HG03066 (cell line): ENCODE results near the gene USP14.

Source experiments
- ATAC-seq: cut with Tn5 transposase; IDR thresholded peaks from one replicate; pipeline ENCODE4 v1.9.1; 2021; ENCODE audit warnings: low read depth; ENCODE audit not compliant: unreplicated experiment

Gene USP14

DNA sequence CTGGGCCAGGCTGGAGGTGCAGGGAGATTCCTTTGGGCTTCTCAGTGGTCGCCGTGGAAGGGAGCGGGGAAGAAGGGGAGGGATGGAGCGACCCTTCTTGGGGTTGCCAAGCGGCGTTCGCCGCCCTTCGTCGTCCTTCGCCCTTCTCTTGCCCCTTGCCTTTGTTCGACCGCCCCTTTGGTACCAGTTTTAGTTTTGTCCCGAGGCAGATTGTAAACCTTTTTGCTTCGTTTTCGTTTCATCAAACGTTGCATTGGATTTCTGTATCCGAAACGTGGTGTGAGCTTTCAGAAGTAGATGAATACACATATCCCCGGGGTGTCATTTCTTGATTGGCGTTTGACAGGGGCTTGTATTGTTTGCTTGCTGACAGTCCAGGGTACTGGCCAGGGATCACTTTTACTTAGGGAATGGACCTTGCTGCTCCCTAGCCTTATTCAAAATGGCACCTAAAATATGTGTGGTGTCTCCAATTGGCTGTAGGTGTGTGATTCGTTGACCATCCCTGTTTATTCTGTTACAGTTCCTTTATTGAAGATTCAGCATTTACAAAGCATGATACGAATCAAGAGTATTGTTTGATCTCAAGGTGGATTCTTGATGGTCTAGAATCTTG, 788 bp downstream of the USP14 start:
- ATAC-seq = no peak

DNA sequence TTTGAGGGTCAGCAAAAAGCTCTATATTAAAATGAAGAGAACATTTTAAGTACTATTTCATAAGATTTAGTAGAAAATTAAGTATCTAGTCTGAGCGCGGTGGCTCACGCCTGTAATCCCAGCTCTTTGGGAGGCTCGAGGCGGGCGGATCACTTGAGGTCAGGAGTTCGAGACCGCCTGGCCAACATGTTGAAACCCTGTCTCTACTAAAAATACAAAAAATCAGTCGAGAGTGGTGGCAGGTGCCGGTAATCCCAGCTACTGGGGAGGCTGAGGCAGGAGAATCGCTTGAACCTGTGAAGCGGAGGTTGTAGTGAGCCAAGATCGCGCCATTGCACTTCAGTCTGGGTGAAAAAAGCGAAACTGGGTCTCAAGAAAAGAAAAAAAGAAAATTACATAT, 1.6 kb downstream of the USP14 start:
- no peak for ATAC-seq

- no peak for ATAC-seq
Measured at GRCh38 chr18:160831-161570, 2.6 kb downstream of the USP14 start.

- no peak for ATAC-seq
Measured at GRCh38 chr18:172361-172760, 14.0 kb downstream of the USP14 start.

DNA sequence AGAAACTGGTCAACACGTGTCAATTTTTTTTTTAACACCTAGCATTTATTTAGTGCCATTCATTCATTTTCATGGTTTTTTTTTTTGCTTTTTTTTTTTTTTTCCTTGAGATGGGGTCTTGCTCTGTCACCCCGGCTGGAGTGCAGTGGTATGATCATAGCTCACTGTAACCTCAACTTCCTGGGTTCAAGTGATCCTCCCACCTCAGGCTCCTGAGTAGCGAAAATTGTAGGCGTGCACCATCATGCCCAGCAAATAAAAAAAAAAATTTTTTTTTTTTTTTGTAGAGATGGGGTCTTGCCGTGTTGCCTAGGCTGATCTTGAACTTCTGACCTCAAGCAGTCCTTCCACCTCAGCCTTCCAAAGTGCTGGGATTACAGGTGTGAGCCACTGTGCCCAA, 21.1 kb downstream of the USP14 start:
- ATAC-seq = no peak

GRCh38 chr18:181711-182110, 23.4 kb downstream of the USP14 start:
- no peak for ATAC-seq

DNA sequence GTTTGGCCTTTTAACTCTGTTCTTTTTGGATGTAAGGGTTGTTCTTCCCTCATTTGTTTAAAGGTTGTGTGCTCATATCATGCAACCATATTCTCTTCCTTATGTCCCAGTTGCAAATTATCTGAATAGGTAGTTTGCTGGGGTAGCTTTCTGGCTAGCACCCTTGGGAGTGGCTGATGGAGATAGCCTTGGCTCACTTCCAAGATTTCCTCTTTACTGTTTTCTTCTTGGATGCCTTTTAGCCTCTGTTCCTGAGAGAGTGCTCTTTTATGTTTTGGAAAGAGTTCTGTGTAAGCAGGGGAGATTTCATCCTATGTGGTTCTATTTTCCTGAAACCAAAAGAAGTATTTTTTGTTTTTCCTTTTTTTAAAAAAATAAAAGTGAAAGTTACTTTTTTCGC, 25.4 kb downstream of the USP14 start:
- no peak for ATAC-seq

DNA sequence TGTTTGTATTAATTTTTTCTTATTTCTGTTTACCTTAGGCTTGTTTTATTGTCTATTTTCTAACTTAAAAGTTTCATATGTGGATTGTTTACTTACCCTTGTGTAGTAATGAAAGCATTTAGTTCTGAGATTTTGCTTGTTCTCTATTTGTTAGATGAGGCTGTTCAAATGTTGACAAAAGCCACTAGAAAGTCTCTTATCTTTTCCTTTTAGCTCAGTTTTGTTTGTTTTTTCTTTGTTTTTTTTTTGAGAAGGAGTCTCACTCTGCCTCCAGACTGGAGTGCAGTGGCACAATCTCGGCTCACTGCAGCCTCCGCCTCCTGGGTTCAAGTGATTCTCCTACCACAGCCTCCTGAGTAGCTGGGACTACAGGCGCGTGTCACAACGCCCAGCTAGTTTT, 30.9 kb downstream of the USP14 start:
- no peak for ATAC-seq

DNA sequence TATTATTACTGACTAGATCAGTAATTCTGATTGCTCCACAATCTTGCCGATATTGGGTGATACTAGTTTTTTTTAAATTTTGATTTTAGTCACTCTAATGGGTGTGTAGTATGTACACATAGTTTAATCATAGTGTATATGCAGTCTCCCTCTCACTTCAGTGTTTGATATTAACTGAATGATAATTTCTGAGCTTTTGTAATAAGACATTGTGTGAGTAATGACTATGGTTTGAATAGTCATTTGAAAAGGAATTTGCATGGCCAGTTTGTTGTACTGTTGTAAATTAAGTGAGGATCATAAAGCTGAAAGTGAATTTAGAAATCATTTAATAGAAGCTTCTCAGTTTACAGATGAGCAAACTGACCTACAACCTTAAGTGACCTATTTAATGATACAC, 33.4 kb downstream of the USP14 start:
- no peak for ATAC-seq

- ATAC-seq = no peak
Measured at GRCh38 chr18:192801-193200, 34.4 kb downstream of the USP14 start.

DNA sequence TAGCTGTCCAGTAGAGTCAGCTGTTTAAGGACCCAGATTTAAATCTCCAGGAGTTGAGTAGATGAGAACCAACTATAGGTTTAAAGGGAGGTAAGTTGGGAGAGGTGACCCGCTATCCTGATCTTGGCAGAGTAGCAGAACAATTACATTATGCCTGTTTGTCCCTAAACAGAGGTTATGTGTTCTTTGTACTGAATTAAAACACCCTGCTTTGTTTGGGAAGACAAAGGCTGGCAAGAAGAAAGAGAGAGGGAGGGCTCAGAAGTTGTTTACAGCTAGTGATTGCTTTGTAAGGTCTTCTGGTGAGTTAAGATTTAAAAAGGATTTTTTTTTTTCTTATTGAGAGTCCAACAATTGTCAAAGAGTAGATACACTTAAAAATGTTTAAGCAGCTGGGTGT, 37.3 kb downstream of the USP14 start:
- ATAC-seq = no peak

DNA sequence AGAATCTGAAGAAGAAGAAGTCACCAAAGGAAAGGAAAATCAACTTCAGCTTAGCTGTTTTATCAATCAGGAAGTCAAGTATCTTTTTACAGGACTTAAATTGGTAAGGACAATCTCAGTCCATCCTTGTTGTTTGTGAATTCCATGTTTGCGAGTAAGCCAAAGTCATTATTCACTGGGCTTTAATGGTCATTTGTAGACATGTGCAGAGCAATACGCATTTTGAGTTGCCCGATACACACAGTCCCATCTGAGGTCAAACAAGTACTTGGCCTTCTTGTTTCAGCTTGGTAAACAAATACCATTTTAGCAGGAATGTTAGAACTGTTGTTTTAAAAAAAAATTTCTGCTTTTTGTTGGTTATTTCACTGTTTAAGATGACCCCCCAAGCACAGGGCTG, 40.9 kb downstream of the USP14 start:
- ATAC-seq = no peak

DNA sequence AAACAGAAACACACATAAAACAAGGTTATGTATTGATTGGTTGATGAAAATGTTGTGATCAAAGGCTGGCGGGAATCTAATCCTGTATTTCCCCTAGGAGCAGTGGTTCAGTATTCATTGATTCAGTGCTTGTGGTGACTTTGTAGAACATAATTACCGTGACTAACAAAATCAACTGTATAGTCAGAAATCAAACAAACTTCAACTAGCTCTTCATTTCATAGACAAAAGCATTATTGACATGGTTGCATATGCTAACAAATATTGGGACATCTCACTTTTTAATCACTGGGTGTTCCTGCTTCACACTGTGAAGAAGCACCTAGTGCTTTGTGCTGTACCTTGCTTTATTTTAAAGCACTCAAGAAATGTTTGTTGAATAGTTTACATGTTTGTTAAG, 41.4 kb downstream of the USP14 start:
- ATAC-seq = no peak

DNA sequence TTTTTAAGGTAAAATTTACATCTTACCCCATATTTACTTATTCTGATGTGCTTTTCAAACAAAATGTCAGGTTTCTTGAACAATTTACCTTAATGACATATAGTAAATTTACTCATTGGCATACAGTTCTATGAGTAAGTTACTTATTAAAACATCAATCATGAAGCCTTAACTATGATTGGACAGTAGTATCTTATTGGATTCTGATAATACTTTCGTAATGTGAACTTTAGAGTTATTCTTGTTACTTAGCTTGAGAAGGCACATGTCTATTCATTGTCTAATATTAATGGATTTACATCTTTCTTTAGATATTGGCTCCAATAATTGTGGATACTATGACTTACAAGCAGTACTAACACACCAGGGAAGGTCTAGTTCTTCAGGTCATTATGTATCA, 51.7 kb downstream of the USP14 start:
- ATAC-seq = no peak

GRCh38 chr18:210733-211132, 52.4 kb downstream of the USP14 start:
- no peak for ATAC-seq

DNA sequence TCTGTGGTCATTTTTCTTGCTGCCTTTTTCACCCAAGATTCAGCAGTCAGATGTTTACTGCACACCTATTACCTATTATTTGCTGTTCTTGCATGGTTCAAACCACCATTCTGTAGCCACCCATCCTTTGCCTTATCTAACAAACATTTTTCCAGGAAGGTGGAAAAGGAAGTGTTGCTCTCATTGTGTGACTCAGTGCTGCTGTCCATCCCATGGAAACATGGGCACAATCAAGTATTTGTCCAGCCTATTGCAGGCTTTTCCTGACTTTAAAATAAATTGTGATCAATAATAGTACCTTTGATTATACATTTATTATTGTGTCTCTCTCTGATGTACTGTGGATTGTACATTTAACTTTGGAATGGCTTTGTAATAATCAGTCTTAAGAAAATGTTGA, 53.2 kb downstream of the USP14 start:
- no peak for ATAC-seq

DNA sequence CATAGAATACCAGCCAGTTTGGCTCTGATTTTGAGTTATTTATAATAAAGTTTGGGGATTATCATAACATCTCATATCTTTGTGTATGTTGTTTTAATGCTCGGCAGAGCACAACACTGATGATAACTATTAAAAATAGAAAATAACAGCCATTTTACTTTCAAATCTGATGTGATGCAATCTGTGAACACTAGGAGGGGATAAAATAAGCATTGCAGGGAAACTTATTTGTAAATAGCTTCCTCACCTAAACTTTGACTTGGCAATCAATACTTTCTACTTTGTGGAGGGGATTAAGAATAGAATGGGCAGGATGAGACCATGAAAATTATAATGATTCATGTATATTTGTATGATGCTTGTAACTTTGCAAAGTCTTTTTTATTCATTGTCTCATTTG, 54.4 kb downstream of the USP14 start:
- ATAC-seq = no peak

DNA sequence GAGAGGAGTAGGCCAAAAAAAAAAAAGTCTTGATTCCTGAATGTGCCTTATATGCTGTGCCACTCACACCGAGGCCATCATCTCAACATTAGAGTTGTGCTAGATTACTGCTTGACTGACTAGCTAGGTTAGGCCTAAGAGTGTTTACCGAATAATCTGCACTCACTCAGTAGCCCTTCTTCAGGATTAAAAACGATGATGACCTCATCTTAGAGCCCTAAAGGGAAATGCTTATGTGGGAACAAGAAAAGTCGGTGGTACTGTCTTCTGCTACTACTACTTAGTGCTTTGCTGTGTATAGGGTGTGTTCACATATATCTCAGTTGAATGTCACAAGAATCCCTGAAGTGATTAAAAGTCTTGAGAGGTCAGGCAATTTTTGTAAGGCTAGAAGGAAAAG, 55.1 kb downstream of the USP14 start:
- ATAC-seq = no peak

- no peak for ATAC-seq
Measured at GRCh38 chr18:213966-214365, 55.6 kb downstream of the USP14 start.

GRCh38 chr18:215448-216010, 57.2 kb downstream of the USP14 start:
- ATAC-seq = no peak

- no peak for ATAC-seq
Measured at GRCh38 chr18:217532-218336, 59.4 kb downstream of the USP14 start.
